Endothelial cell (in vitro differentiated cells): Measurements from ENCODE around the gene MTF2. TPM values are rescaled to one million over a fixed set of nuclear protein-coding genes. Genes with fewer than 3 reads are reported as not detected.

Experiments
- DNase-seq: peaks from one replicate; pipeline ENCODE4 v3.0.0; 2021; ENCODE audit warnings: low spot score
- H3K27ac Mint-ChIP-seq: one replicate; pipeline ENCODE4 v1.8.0; 2021; ENCODE audit warnings: mixed read lengths, inconsistent platforms; ENCODE audit not compliant: unreplicated experiment
- H3K27me3 Mint-ChIP-seq: one replicate; pipeline ENCODE4 v1.8.0; 2021; ENCODE audit warnings: mild to moderate bottlenecking, moderate library complexity, mixed read lengths, inconsistent platforms; ENCODE audit not compliant: unreplicated experiment
- H3K36me3 Mint-ChIP-seq: one replicate; pipeline ENCODE4 v1.8.0; 2021; ENCODE audit warnings: mild to moderate bottlenecking, low read depth, mixed read lengths, inconsistent platforms; ENCODE audit not compliant: unreplicated experiment
- H3K4me1 Mint-ChIP-seq: one replicate; pipeline ENCODE4 v1.8.0; 2021; ENCODE audit warnings: mild to moderate bottlenecking, mixed read lengths, inconsistent platforms; ENCODE audit not compliant: unreplicated experiment
- H3K4me3 Mint-ChIP-seq: one replicate; pipeline ENCODE4 v1.8.0; 2021; ENCODE audit warnings: mild to moderate bottlenecking, mixed read lengths, inconsistent platforms; ENCODE audit not compliant: unreplicated experiment
- H3K9me3 Mint-ChIP-seq: one replicate; pipeline ENCODE4 v1.8.0; 2021; ENCODE audit warnings: mixed read lengths, inconsistent platforms; ENCODE audit not compliant: unreplicated experiment
- total RNA-seq: library from RNA; stranded (reverse); fragmentation: NEBNext Ultra II Directional; extraction: Animal tissue kit (Norgen Biotek cat#: 25700); gene quantifications from one replicate; pipeline ENCODE4 v1.2.1, GENCODE V29; 2021; ENCODE audit not compliant: unreplicated experiment
- TF ChIP-seq, protein P1 (sequence below): fragments of 200-600 bp; sonication (generic); IDR thresholded peaks from one replicate; pipeline ENCODE4 v1.5.0; 2021; ENCODE audit warnings: antibody characterized with exemption; ENCODE audit not compliant: unreplicated experiment

MTF2 gene
- total RNA-seq, 1 donor from 2014 or later: 73.5 TPM

DNA sequence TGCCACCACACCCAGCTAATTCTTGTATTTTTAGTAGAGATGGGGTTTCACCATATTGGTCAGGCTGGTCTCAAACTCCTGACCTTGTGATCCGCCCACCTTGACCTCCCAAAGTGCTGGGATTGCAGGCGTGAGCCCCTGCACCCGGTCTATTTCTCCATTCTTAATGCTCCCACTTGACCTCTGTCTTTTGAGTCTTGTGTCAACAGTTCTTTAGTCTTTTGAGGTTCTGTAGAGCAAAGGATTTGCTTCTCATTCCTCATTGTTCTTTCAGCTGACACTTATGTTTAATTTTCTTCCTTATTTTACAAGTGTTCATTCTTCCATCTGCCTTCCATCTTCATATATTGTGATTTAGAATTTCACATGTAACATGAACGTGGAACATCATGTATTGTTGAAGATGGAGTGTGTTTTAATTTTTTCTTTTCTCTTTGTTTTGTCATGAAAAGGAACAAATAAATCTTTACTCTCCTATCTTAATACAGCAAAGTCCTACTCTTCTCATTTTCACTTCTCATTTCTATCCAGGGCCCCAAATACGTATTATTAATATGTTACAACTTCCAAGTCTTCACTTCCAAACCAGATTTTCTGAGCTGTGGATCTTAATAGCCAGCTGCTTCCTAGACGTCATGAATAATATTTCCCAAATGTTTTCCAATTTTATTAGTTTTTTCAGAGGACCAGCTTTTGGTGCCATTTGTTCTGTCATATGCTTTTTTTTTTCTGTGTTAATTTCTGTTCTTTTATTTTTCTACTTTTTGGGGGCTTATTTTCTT lies 16.9 kb downstream of the MTF2 start:
- peaks cover 14% of the 10 kb centered on the region for H3K4me1 Mint-ChIP-seq
- TF ChIP-seq, protein P1, sequence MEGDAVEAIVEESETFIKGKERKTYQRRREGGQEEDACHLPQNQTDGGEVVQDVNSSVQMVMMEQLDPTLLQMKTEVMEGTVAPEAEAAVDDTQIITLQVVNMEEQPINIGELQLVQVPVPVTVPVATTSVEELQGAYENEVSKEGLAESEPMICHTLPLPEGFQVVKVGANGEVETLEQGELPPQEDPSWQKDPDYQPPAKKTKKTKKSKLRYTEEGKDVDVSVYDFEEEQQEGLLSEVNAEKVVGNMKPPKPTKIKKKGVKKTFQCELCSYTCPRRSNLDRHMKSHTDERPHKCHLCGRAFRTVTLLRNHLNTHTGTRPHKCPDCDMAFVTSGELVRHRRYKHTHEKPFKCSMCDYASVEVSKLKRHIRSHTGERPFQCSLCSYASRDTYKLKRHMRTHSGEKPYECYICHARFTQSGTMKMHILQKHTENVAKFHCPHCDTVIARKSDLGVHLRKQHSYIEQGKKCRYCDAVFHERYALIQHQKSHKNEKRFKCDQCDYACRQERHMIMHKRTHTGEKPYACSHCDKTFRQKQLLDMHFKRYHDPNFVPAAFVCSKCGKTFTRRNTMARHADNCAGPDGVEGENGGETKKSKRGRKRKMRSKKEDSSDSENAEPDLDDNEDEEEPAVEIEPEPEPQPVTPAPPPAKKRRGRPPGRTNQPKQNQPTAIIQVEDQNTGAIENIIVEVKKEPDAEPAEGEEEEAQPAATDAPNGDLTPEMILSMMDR: no peak
- no peak overlapping the region for H3K4me3 Mint-ChIP-seq
- H3K9me3 Mint-ChIP-seq: no peaks in the 10 kb centered on the region
- peaks cover 2% of the 10 kb centered on the region for H3K27me3 Mint-ChIP-seq
- peaks cover 4% of the 10 kb centered on the region for H3K36me3 Mint-ChIP-seq
- H3K27ac Mint-ChIP-seq: no peak overlapping the region
- DNase-seq: no peak

DNA sequence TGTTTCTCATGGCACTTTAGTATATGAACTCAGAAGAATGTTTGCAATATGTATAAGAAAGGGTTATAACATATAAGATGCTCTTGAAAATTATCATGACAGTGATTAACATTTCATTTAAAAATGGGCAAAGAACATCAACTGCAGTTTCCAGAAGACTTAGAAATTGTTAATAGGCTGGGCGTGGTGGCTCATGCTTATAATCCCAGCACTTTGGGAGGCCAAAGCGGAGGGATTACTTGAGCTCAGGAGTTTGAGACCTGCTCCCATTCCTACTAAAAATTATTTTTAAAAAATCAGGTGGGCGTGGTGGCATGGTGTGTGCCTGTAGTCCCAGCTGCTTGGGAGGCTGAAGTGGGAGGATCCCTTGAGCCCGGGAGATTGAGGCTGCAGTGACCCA lies 23.1 kb downstream of the MTF2 start:
- H3K27ac Mint-ChIP-seq: no peak overlapping the region
- no peaks in the 10 kb centered on the region for H3K27me3 Mint-ChIP-seq
- no peak for DNase-seq
- H3K4me3 Mint-ChIP-seq: no peak overlapping the region
- H3K4me1 Mint-ChIP-seq: peaks cover 6% of the 10 kb centered on the region
- H3K36me3 Mint-ChIP-seq: peaks cover 10% of the 10 kb centered on the region
- H3K9me3 Mint-ChIP-seq: no peaks in the 10 kb centered on the region
- TF ChIP-seq, protein P1: no peak

DNA sequence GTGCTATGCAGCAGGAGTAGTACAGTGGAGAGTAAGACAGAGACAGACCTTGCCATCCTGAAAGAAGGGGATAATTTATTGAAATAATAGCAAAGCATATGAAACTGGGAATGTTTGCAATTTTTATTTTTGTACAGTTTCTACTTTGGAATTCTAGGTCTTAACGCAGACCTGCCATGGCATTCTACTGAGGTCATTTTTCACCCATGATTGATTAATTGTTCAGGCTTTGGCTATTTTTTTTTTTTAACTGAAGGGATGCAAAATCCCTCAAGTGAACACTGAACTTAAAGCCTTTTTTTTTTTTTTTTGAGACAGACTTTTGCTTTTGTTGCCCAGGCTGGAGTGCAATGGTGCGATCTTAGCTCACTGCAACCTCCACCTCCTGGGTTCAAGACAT lies 27.1 kb downstream of the MTF2 start:
- Mint-ChIP-seq H3K27me3 (no peaks in the 10 kb centered on the region), H3K27ac (no peak overlapping the region), H3K9me3 (no peaks in the 10 kb centered on the region), H3K4me1 (peaks cover 3% of the 10 kb centered on the region), H3K36me3 (peaks cover 25% of the 10 kb centered on the region), H3K4me3 (no peak overlapping the region)
- TF ChIP-seq, protein P1: no peak
- DNase-seq: no peak

DNA sequence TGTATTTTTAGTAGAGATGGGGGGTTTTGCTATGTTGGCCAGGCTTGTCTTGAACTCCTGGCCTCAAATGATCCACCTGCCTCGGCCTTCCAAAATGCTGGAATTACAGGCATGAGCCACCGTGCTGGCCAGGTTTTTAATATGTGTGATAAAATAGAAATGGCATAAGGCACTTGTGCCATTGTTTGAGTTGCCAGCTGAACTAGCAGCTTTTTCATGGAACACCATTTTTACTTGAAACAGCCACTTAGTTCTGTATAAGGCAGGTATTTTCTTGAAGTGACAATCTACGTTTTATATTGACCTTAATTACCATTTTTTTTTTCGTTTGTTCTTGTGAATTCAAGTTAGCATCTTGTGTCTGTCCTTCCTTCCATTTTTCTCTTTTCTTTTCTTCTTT lies 28.3 kb downstream of the MTF2 start:
- Mint-ChIP-seq H3K4me3 (no peak overlapping the region), H3K27ac (no peak overlapping the region), H3K9me3 (no peaks in the 10 kb centered on the region), H3K27me3 (no peaks in the 10 kb centered on the region), H3K36me3 (peaks cover 25% of the 10 kb centered on the region), H3K4me1 (peaks cover 5% of the 10 kb centered on the region)
- DNase-seq: no peak
- TF ChIP-seq, protein P1: no peak

DNA sequence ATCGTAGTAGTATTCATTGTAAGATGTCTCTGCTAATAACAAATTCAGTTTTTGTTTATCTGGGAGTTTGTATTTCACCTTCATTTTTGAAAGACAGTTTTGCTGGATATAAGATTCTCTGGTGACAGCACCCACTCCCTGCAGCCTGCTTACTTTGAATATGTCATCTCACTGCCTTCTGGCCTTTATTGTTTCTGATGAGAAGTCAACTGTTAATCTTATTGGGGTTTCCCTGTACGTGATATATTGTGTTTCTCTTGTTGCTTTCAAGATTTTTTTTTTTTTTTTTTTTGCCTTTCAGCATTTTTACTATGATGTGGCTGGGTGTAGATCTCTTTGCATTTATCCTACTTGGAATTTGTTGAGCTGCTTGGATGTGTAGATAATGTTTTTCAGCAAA lies 29.3 kb downstream of the MTF2 start:
- Mint-ChIP-seq H3K27ac (no peak overlapping the region), H3K27me3 (peaks cover 1% of the 10 kb centered on the region), H3K9me3 (no peaks in the 10 kb centered on the region), H3K4me1 (peaks cover 5% of the 10 kb centered on the region), H3K4me3 (no peak overlapping the region), H3K36me3 (peaks cover 25% of the 10 kb centered on the region)
- no peak for DNase-seq
- TF ChIP-seq, protein P1: no peak
